HepG2 (cell line): ENCODE measurements around the gene PPP1R1B. TPM values are rescaled to one million over a fixed set of nuclear protein-coding genes. Genes with fewer than 3 reads are reported as not detected.

ENCODE experiments used
- BORCS8-MEF2B ChIP-seq: sonication (generic); formaldehyde crosslinking; IDR thresholded peaks from 2 replicates; pipeline ENCODE4 v1.8.0; 2022; ENCODE audit warnings: mild to moderate bottlenecking, missing genetic modification reagents
- CHCHD3 ChIP-seq: sonication (generic); formaldehyde crosslinking; IDR thresholded peaks from 2 replicates; pipeline ENCODE4 v1.8.0; 2022; ENCODE audit warnings: mild to moderate bottlenecking, missing genetic modification reagents, moderate library complexity
- DMAP1 ChIP-seq: IDR thresholded peaks from 2 replicates; pipeline ENCODE4 v1.6.1; 2016
- GATAD1 ChIP-seq: IDR thresholded peaks from 2 replicates; pipeline ENCODE4 v1.6.1; 2016; ENCODE audit warnings: missing genetic modification reagents, missing compliant biosample characterization
- MATR3 ChIP-seq: sonication (generic); formaldehyde crosslinking; IDR thresholded peaks from 2 replicates; pipeline ENCODE4 v1.4.0; 2020; ENCODE audit warnings: missing genetic modification reagents
- MIXL1 ChIP-seq: IDR thresholded peaks from 2 replicates; pipeline ENCODE4 v1.6.1; 2016
- NONO ChIP-seq, 2 experiments: fragments of 450-650 bp in 1 of 2; sonication (generic) in 1 of 2; formaldehyde crosslinking in 1 of 2; IDR thresholded peaks in 1 of 2; conservative IDR thresholded peaks in 1 of 2; 2 replicates each; pipeline versions ENCODE4 v1.6.1 to v1.8.0; 2017 to 2022; ENCODE audit warnings: mild to moderate bottlenecking in 1 of 2, missing genetic modification reagents in 1 of 2, moderate library complexity in 1 of 2
- NR2F1 ChIP-seq, 2 experiments: fragments of 450-650 bp in 1 of 2; formaldehyde crosslinking in 1 of 2; IDR thresholded peaks; 2 replicates each; pipeline versions ENCODE4 v1.5.0 to v1.6.1; 2016 to 2020; ENCODE audit warnings: mild to moderate bottlenecking in 1 of 2, missing compliant biosample characterization in 1 of 2, missing genetic modification reagents in 1 of 2, moderate library complexity in 1 of 2
- ONECUT2 ChIP-seq: sonication (generic); formaldehyde crosslinking; IDR thresholded peaks from 2 replicates; pipeline ENCODE4 v1.4.0; 2020; ENCODE audit warnings: missing genetic modification reagents
- POLR2AphosphoS5 ChIP-seq: IDR thresholded peaks from 2 replicates; pipeline ENCODE4 v1.6.1; 2012; ENCODE audit warnings: low read depth, low read length
- TAF1 ChIP-seq: sonication (generic); formaldehyde crosslinking; IDR thresholded peaks from 2 replicates; pipeline ENCODE4 v1.4.0; 2020; ENCODE audit warnings: missing genetic modification reagents
- THYN1 ChIP-seq: sonication (generic); formaldehyde crosslinking; IDR thresholded peaks from 2 replicates; pipeline ENCODE4 v1.8.1; 2023; ENCODE audit warnings: low read depth, mild to moderate bottlenecking, moderate library complexity, missing genetic modification reagents, borderline replicate concordance
- ZNF225 ChIP-seq: sonication (generic); formaldehyde crosslinking; IDR thresholded peaks from 2 replicates; pipeline ENCODE4 v1.4.0; 2020; ENCODE audit warnings: mild to moderate bottlenecking, missing genetic modification reagents
- ZNF282 ChIP-seq: fragments of 450-650 bp; IDR thresholded peaks from 2 replicates; pipeline ENCODE4 v1.6.1; 2018; ENCODE audit not compliant: partially characterized antibody
- ZNF318 ChIP-seq: sonication (generic); formaldehyde crosslinking; IDR thresholded peaks from 2 replicates; pipeline ENCODE4 v1.4.0; 2020; ENCODE audit warnings: mild to moderate bottlenecking, missing genetic modification reagents
- ZNF335 ChIP-seq: sonication (generic); formaldehyde crosslinking; IDR thresholded peaks from 2 replicates; pipeline ENCODE4 v1.4.0; 2020; ENCODE audit warnings: missing genetic modification reagents
- ZNF510 ChIP-seq: sonication (generic); formaldehyde crosslinking; IDR thresholded peaks from 2 replicates; pipeline ENCODE4 v1.4.0; 2020; ENCODE audit warnings: low read depth, mild to moderate bottlenecking, missing genetic modification reagents
- ZSCAN12 ChIP-seq: sonication (generic); formaldehyde crosslinking; IDR thresholded peaks from 2 replicates; pipeline ENCODE4 v1.9.0; 2021; ENCODE audit warnings: mild to moderate bottlenecking, missing genetic modification reagents
- polyA plus RNA-seq, 8 experiments: library from polyadenylated mRNA; depleted of rRNA in 3 of 8; stranded (reverse) in 7 of 8; unstranded in 1 of 8; fragments of >200 nt; fragmentation: Illumina TruSeq in 4 of 8; extraction: Trizol in 4 of 8; gene quantifications; 2 replicates each; pipeline versions ENCODE4 v1.2.1 to v1.2.3, GENCODE V29; 2011 to 2016; ENCODE audit warnings: low read depth in 4 of 8, missing spikeins in 1 of 8, mixed read lengths in 1 of 8; ENCODE audit not compliant: insufficient read depth in 1 of 8
- total RNA-seq, 5 experiments: library from RNA; depleted of rRNA; stranded (reverse); fragments of >200 nt; fragmentation: Illumina TruSeq; extraction: Trizol; gene quantifications; 2 replicates each; pipeline ENCODE4 v1.2.3, GENCODE V29; 2016; ENCODE audit warnings: low read depth in 1 of 5
- TF ChIP-seq, protein P1 (sequence below): IDR thresholded peaks from 2 replicates; pipeline ENCODE4 v1.6.1; 2016; ENCODE audit warnings: missing genetic modification reagents, missing compliant biosample characterization
- TF ChIP-seq, protein P2 (sequence below): sonication (generic); formaldehyde crosslinking; IDR thresholded peaks from 2 replicates; pipeline ENCODE4 v1.4.0; 2020; ENCODE audit warnings: missing genetic modification reagents, borderline replicate concordance

PPP1R1B gene
- total and polyA plus RNA-seq, 2 of the 13 experiments (the other 11 are each of a cell fraction or from before 2014, with no cell fraction given) = 0.08 TPM; not detected in 1

- TF ChIP-seq MIXL1 (CRISPR knock-in tag) (peak; percentile 63; the same call in 1 of the 2 replicates), BORCS8-MEF2B (CRISPR knock-in tag) (peak; percentile 74; the same call in 1 of the 2 replicates), ZNF282 (no peak), MATR3 (no peak), NR2F1 (CRISPR knock-in tag; IDR thresholded peaks at IDR 0.05) (no peak), POLR2AphosphoS5 (no peak), NONO (IDR thresholded peaks at IDR 0.05) (no peak), NONO (CRISPR knock-in tag; conservative IDR thresholded peaks at IDR 0.05) (peak; percentile 90), CHCHD3 (CRISPR knock-in tag) (0 out of 2 replicates have a peak, but pooled peaks have one; percentile 33), GATAD1 (CRISPR knock-in tag) (peak; percentile 72; the same call in 1 of the 2 replicates), ZNF335 (CRISPR knock-in tag) (no peak), ZNF510 (CRISPR knock-in tag) (no peak), TAF1 (peak; percentile 24; the same call in 1 of the 2 replicates), ZSCAN12 (CRISPR knock-in tag) (no peak), DMAP1 (0 out of 2 replicates have a peak, but pooled peaks have one; percentile 62), ZNF318 (0 out of 2 replicates have a peak, but pooled peaks have one; percentile 85), THYN1 (no peak), ZNF225 (CRISPR knock-in tag) (peak; percentile 94), ONECUT2 (no peak)
- TF ChIP-seq, protein P1, sequence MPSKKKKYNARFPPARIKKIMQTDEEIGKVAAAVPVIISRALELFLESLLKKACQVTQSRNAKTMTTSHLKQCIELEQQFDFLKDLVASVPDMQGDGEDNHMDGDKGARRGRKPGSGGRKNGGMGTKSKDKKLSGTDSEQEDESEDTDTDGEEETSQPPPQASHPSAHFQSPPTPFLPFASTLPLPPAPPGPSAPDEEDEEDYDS (CRISPR knock-in tag) = peak; percentile 58
- TF ChIP-seq, protein P2, sequence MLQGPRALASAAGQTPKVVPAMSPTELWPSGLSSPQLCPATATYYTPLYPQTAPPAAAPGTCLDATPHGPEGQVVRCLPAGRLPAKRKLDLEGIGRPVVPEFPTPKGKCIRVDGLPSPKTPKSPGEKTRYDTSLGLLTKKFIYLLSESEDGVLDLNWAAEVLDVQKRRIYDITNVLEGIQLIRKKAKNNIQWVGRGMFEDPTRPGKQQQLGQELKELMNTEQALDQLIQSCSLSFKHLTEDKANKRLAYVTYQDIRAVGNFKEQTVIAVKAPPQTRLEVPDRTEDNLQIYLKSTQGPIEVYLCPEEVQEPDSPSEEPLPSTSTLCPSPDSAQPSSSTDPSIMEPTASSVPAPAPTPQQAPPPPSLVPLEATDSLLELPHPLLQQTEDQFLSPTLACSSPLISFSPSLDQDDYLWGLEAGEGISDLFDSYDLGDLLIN (CRISPR knock-in tag) = no peak
These were observed 41.5 kb downstream of the PPP1R1B start, which contains the start of gene PNMT (continued) for GRCh38 chr17:39667945-39668924.
